BJ (cell line): ENCODE data around the gene CPEB1. TPM values are rescaled to one million over a fixed set of nuclear protein-coding genes. Genes with fewer than 3 reads are reported as not detected.

Experiments
- CTCF ChIA-PET: fragments of 350-600 bp; formaldehyde crosslinking; extraction: SDS; loops from one replicate; lab custom pipeline; 2021; ENCODE audit warnings: antibody characterized with exemption, inconsistent platforms; lab: Yijun Ruan, JAX
- POLR2A ChIA-PET: fragments of 300-600 bp; sonication (Branson Sonifier 250); formaldehyde crosslinking; extraction: SDS; loops from one replicate; lab custom pipeline; 2021; ENCODE audit warnings: antibody characterized with exemption; lab: Charles Lee
- DNase-seq: peaks from one replicate; pipeline ENCODE4 v3.0.0-alpha.2; 2011; ENCODE audit warnings: low read depth
- H3K27me3 ChIP-seq: 2 replicates; pipeline ENCODE4 v1.6.0; 2011; ENCODE audit warnings: low read length; ENCODE audit not compliant: control insufficient read depth, insufficient read depth
- H3K36me3 ChIP-seq: 2 replicates; pipeline ENCODE4 v1.5.1; 2011; ENCODE audit warnings: low read length; ENCODE audit not compliant: control insufficient read depth, insufficient read depth
- H3K4me3 ChIP-seq: 2 replicates; pipeline ENCODE4 v1.5.1; 2011; ENCODE audit warnings: low read depth, mild to moderate bottlenecking, control low read depth, low read length
- polyA plus RNA-seq: library from polyadenylated mRNA; depleted of rRNA; stranded (reverse); fragments of >200 nt; gene quantifications from 2 replicates; pipeline ENCODE4 v1.2.3, GENCODE V29; 2011
- TF ChIP-seq, protein P1 (sequence below): IDR thresholded peaks from 2 replicates; pipeline ENCODE4 v1.5.1; 2011; ENCODE audit warnings: low read depth, mild to moderate bottlenecking, control low read depth, inconsistent platforms, low read length, moderate library complexity; ENCODE audit not compliant: insufficient read depth

The CPEB1 gene
- polyA plus RNA-seq, 1 experiment, result 4.1 TPM

DNA sequence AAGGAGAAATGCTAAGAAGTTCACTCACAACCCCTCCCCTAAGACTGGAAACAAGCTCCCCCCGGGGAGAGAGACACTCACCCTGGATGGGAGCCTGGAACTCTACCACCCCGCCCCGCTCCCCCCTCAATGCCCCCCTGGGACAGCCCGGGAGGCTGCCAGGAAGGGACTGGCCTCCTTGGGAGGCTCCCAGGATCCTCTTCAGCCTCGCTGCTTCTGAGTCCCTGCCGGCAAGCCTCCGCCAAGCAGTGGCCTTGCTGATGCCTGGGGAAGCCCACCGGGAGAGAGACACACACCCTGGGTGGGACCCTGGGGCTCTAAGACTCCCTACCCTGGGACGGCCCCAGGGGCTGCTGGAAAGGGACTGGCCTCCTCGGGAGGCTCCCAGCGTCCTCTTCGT lies 33.4 kb downstream of the CPEB1 start:
- TF ChIP-seq, protein P1, sequence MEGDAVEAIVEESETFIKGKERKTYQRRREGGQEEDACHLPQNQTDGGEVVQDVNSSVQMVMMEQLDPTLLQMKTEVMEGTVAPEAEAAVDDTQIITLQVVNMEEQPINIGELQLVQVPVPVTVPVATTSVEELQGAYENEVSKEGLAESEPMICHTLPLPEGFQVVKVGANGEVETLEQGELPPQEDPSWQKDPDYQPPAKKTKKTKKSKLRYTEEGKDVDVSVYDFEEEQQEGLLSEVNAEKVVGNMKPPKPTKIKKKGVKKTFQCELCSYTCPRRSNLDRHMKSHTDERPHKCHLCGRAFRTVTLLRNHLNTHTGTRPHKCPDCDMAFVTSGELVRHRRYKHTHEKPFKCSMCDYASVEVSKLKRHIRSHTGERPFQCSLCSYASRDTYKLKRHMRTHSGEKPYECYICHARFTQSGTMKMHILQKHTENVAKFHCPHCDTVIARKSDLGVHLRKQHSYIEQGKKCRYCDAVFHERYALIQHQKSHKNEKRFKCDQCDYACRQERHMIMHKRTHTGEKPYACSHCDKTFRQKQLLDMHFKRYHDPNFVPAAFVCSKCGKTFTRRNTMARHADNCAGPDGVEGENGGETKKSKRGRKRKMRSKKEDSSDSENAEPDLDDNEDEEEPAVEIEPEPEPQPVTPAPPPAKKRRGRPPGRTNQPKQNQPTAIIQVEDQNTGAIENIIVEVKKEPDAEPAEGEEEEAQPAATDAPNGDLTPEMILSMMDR, result no peak
- ChIA-PET POLR2A (no interaction called here), CTCF (interaction anchor here (1.2 kb wide), 1 partner anchor 83 kb away, joined by 3 read pairs; no protein-coding TSS in a partner anchor)
- Histone ChIP-seq H3K36me3 (no peaks in the 10 kb centered on the region), H3K27me3 (no peaks in the 10 kb centered on the region), H3K4me3 (no peak overlapping the region)
- no peak for DNase-seq

DNA sequence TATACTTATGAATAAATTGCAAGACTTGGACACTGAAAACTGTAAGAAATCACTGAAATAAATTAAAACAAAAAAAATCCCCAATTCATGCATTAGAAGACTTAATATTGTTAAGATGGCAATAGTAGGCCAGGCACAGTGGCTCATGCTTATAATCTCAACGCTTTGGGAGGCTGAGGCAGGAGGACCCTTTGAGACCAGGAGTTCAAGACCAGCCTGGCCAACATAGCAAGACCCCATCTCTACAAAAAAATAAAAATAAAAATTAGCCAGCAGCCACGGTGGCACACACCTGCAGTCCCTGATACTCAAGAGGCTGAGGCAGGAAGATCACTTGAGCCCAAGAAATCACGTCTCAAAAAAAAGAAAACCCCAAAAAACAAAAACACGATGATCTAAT lies 35.8 kb downstream of the CPEB1 start:
- TF ChIP-seq, protein P1, result no peak
- H3K4me3 ChIP-seq, result no peak overlapping the region
- POLR2A ChIA-PET, result no interaction called here

DNA sequence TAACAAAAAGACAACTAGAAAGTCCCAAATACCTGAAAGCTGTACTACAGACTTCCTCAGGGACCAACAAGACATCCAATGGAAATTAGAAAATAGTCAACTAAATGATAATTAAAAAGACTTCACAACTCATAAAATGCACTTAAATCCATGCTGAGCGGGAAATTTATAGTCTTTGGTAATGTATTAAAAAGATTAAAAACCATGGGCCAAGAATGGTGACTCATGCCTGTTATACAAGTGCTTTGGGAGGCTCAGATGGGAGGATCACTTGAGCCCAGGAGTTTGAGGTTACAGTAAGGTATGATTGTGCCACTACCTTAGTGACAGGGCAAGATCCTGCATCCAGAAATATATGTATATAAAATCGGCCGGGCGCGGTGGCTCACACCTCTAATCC lies 45.0 kb downstream of the CPEB1 start:
- no peak for DNase-seq
- TF ChIP-seq, protein P1, result no peak
- Histone ChIP-seq H3K27me3 (no peaks in the 10 kb centered on the region), H3K4me3 (no peak overlapping the region), H3K36me3 (no peaks in the 10 kb centered on the region)
- ChIA-PET CTCF (no interaction called here), POLR2A (no interaction called here)

More for the DNA sequence above, 35.8 kb downstream of the CPEB1 start:
- DNase-seq, result no peak
- Histone ChIP-seq H3K27me3 (no peaks in the 10 kb centered on the region), H3K36me3 (no peaks in the 10 kb centered on the region)
- CTCF ChIA-PET, result no interaction called here

DNA sequence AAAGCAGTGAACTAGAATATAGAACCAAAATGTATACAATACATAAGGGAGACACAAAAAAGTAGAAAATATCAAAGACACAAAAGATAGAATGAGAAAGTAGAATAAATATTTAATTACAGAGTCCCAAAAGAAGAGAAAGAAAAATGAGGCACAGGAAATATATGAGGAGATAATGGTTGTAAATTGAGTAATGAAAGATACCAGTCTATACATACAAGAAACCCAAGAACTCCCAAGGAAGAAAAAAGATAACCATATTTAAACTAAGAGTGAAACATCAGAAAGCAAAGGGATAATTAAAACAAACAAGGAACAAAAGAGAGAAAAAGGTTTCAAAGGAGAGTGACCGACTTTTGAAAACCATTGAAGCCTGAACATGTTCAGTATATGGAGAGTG lies 47.3 kb downstream of the CPEB1 start:
- H3K4me3 ChIP-seq, result no peak overlapping the region
- no peak for DNase-seq
- H3K36me3 ChIP-seq, result no peaks in the 10 kb centered on the region
- no peaks in the 10 kb centered on the region for H3K27me3 ChIP-seq
- TF ChIP-seq, protein P1, result no peak
- ChIA-PET CTCF (no interaction called here), POLR2A (no interaction called here)

DNA sequence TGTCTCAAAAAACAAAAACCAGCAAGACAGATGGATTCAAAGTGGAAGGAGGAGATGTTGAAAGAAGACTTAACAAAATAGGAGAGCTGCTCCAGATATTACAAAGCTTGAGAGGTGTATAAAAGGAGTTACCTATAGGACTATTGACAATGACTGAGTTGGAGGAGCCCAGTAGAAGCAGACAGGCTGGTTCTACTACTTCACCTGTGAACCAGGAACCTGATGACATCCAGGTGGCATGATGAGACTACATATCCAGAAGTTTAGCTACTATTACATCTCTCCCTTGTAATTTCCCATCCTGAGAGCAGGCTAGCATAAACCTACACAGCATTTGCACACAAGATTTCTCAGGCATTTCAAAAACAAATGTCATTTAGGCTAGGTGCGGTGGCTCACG lies 49.3 kb downstream of the CPEB1 start:
- TF ChIP-seq, protein P1, result no peak
- ChIA-PET CTCF (no interaction called here), POLR2A (interaction anchor here (0.6 kb wide), 1 partner anchor 27 kb away, joined by 7 read pairs; no protein-coding TSS in a partner anchor)
- Histone ChIP-seq H3K4me3 (no peak overlapping the region), H3K27me3 (no peaks in the 10 kb centered on the region), H3K36me3 (no peaks in the 10 kb centered on the region)
- DNase-seq, result no peak
